ENCODE data around the gene CLDN20. TPM values are rescaled to one million over a fixed set of nuclear protein-coding genes. Genes with fewer than 3 reads are reported as not detected.
"Not testable (repeated sequence)": the region's sequence is repeated elsewhere in the genome, so short reads cannot be mapped to it uniquely, and the experiment has no call there.

Gene CLDN20
- total RNA-seq, 4 donors from 2014 or later = 0.88 TPM; not detected in 3

- Histone ChIP-seq H3K4me1 (no peaks in the 10 kb centered on the region), H3K36me3 (no peaks in the 10 kb centered on the region), H3K27me3 (no peaks in the 10 kb centered on the region), H3K27ac (no peak overlapping the region), H3K4me3 (no peak overlapping the region), H3K9me3 (no peaks in the 10 kb centered on the region)
- DNase-seq = no peak
- TF ChIP-seq CTCF (IDR thresholded peaks at IDR 0.05) = no peak
- TF ChIP-seq POLR2A (IDR thresholded peaks at IDR 0.05) = no peak
Observed at GRCh38 chr6:155265843-155266535, 2.2 kb downstream of the CLDN20 start.

DNA sequence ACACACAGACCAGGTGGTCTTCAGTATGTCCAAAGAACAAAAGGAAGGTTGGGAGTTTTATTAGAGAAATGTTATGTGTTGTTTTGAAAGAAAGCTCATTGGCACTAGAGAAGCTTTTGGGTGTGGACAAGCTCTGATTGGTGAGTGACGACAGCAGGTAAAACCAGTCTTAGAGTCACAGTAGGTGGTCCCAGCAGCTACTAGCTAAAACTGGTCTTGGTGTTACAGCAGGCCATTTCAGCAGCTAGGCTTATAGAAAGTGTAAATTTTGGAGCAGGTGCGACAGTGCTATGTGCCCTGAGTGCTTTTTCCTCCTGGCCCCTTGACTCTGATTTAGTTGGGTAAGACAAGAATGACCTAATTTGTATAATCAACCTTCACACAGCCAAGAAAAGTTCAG lies 3.6 kb downstream of the CLDN20 start:
- Histone ChIP-seq H3K4me1 (no peaks in the 10 kb centered on the region), H3K27me3 (no peaks in the 10 kb centered on the region), H3K9me3 (no peaks in the 10 kb centered on the region), H3K4me3 (no peak overlapping the region), H3K36me3 (no peaks in the 10 kb centered on the region), H3K27ac (no peak overlapping the region)
- TF ChIP-seq POLR2A (IDR thresholded peaks at IDR 0.05) (no peak), CTCF (IDR thresholded peaks at IDR 0.05) (no peak)
- DNase-seq = no peak

DNA sequence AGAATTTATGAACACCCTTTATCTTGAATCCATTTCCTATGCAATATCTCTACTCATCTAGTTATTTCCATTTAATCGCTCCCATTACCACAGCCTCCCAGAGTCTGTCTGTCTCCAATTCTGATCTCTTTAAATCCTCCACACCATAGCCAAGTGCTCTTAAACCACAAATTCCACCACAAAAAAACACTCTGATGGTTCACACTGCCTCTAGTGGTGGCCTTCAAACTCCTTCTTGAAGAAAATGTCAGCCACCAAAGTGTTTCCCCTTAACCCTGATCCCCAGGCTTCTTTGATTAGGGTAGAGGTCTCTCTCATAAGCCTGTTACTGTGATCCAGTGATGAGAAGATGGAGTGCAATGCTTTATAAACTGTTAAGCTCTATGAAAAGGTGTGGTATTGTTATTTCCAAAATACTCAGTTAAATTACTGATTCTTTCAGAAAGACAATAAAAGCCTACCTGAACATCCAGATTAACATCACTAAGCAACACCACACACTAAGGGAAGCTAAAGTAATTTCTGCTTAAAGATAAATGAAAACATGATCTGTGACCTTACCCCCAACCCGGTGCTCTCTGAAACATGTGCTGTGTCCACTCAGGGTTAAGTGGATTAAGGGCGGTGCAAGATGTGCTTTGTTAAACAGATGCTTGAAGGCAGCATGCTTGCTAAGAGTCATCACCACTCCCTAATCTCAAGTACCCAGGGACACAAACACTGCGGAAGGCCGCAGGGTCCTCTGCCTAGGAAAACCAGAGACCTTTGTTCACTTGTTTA lies 4.5 kb downstream of the CLDN20 start:
- not testable (repeated sequence) for H3K27me3 ChIP-seq, DNase-seq, H3K27ac ChIP-seq, H3K4me3 ChIP-seq, H3K9me3 ChIP-seq, H3K36me3 ChIP-seq, H3K4me1 ChIP-seq
- peak in 4 of 6 experiments; percentile 32 to 43 (median 36) for TF ChIP-seq CTCF (IDR thresholded peaks at IDR 0.05)

GRCh38 chr6:155269765-155270164 lies 6.0 kb downstream of the CLDN20 start:
- H3K4me3 ChIP-seq = no peak overlapping the region
- no peak for DNase-seq
- no peaks in the 10 kb centered on the region for H3K9me3 ChIP-seq
- H3K27ac ChIP-seq = no peak overlapping the region
- no peaks in the 10 kb centered on the region for H3K36me3 ChIP-seq
- H3K27me3 ChIP-seq = no peaks in the 10 kb centered on the region
- TF ChIP-seq CTCF (IDR thresholded peaks at IDR 0.05) (no peak), POLR2A (IDR thresholded peaks at IDR 0.05) (no peak)
- peaks cover 0 to 6% (median 0%) of the 10 kb centered on the region in 4 donors for H3K4me1 ChIP-seq

DNA sequence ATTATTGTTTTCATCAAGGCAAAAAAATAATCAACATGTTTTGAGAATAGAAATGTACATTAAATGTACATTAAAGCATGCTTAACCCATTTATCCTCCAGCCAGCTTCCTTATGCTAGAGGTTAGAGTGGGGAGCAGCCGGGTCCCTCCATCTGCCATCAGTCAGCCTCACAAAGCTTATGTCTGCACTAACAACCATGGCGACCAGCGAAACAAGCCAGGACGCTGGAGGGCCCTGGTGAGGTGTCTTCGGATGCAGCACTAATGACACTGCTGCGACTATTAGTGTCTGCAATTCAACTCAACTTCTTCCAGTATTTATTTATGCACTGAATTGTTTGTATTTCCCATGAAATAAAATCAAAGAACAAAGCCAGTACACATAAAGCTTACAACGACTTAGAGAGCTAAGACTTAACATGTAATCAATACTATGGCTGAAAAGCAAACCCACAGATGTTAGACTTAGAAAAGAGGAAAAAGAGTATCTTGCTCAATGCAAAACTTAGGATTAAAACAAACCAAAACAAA lies 6.8 kb downstream of the CLDN20 start:
- H3K27ac ChIP-seq = no peak overlapping the region
- no peak for TF ChIP-seq POLR2A (IDR thresholded peaks at IDR 0.05)
- no peak for TF ChIP-seq CTCF (IDR thresholded peaks at IDR 0.05)
- H3K9me3 ChIP-seq = no peaks in the 10 kb centered on the region
- H3K27me3 ChIP-seq = no peaks in the 10 kb centered on the region
- peaks cover 0 to 6% (median 0%) of the 10 kb centered on the region in 4 donors for H3K4me1 ChIP-seq
- no peak for DNase-seq
- no peaks in the 10 kb centered on the region for H3K36me3 ChIP-seq
- H3K4me3 ChIP-seq = no peak overlapping the region
